ENCODE measurements around the gene ITPR1. TPM values are rescaled to one million over a fixed set of nuclear protein-coding genes. Genes with fewer than 3 reads are reported as not detected.

ITPR1 gene
- total and polyA plus RNA-seq, 2 experiments from 2014 or later: 1.4 to 2.5 TPM

GRCh38 chr3:4536260-4536659, 43.1 kb downstream of the ITPR1 start:
- in situ Hi-C loops (cut with MboI): no loop called here
- Histone ChIP-seq H3K4me3 (no peak overlapping the region), H3K9me2 (ENCODE audit: insufficient read depth) (no peaks in the 10 kb centered on the region), H3F3A (ENCODE audit: insufficient read depth) (no peaks in the 10 kb centered on the region), H3K27me3 (replicated peaks; ENCODE audit: insufficient read depth) (no peaks in the 10 kb centered on the region), H3K36me3 (ENCODE audit: low read depth) (no peaks in the 10 kb centered on the region), H3K4me2 (ENCODE audit: unreplicated experiment) (no peak overlapping the region), H3K4me1 (ENCODE audit: insufficient read depth) (no peaks in the 10 kb centered on the region), H2AFZ (no peak overlapping the region), H3K27ac (no peak overlapping the region), H3K9ac (no peak overlapping the region), H4K20me1 (ENCODE audit: insufficient read depth) (no peaks in the 10 kb centered on the region), H3K79me2 (ENCODE audit: insufficient read depth) (no peaks in the 10 kb centered on the region), H3K9me3 (ENCODE audit: low read depth) (peaks cover 10% of the 10 kb centered on the region)
- no peak for TF ChIP-seq EZH2phosphoT487 (IDR thresholded peaks at IDR 0.05; ENCODE audit: insufficient read depth, low read depth)
- TF ChIP-seq EZH2 (IDR thresholded peaks at IDR 0.05; ENCODE audit: insufficient read depth, poor library complexity, severe bottlenecking): no peak
- DNase-seq: no peak
- WGBS, 2 experiments (ENCODE audit: low coverage in 1 of 2, low lambda C conversion rate in 2 of 2, missing lambda C conversion rate in 2 of 2): 48 to 55% methylated on average over 1 of the region's 1 CpG

- Histone ChIP-seq H2AFZ (no peak overlapping the region), H3F3A (ENCODE audit: insufficient read depth) (no peaks in the 10 kb centered on the region), H3K27ac (no peak overlapping the region), H3K36me3 (ENCODE audit: low read depth) (no peaks in the 10 kb centered on the region), H3K4me2 (ENCODE audit: unreplicated experiment) (no peak overlapping the region), H4K20me1 (ENCODE audit: insufficient read depth) (no peaks in the 10 kb centered on the region), H3K9ac (no peak overlapping the region), H3K27me3 (replicated peaks; ENCODE audit: insufficient read depth) (no peaks in the 10 kb centered on the region), H3K4me1 (ENCODE audit: insufficient read depth) (no peaks in the 10 kb centered on the region), H3K9me2 (ENCODE audit: insufficient read depth) (no peaks in the 10 kb centered on the region), H3K9me3 (ENCODE audit: low read depth) (peaks cover 10% of the 10 kb centered on the region), H3K4me3 (no peak overlapping the region), H3K79me2 (ENCODE audit: insufficient read depth) (no peaks in the 10 kb centered on the region)
- DNase-seq: no peak
- in situ Hi-C loops (cut with MboI): no loop called here
- 61 to 67% methylated on average over 4 of the region's 4 CpGs for WGBS, 2 experiments (ENCODE audit: low coverage in 1 of 2, low lambda C conversion rate in 2 of 2, missing lambda C conversion rate in 2 of 2)
- TF ChIP-seq EZH2 (IDR thresholded peaks at IDR 0.05; ENCODE audit: insufficient read depth, poor library complexity, severe bottlenecking): no peak
- no peak for TF ChIP-seq EZH2phosphoT487 (IDR thresholded peaks at IDR 0.05; ENCODE audit: insufficient read depth, low read depth)
Measured at GRCh38 chr3:4540267-4540666, 47.1 kb downstream of the ITPR1 start.

GRCh38 chr3:4543110-4543509, 50.0 kb downstream of the ITPR1 start:
- Histone ChIP-seq H2AFZ (no peak overlapping the region), H3K9me2 (ENCODE audit: insufficient read depth) (no peaks in the 10 kb centered on the region), H3K79me2 (ENCODE audit: insufficient read depth) (no peaks in the 10 kb centered on the region), H3F3A (ENCODE audit: insufficient read depth) (no peaks in the 10 kb centered on the region), H3K4me1 (ENCODE audit: insufficient read depth) (no peaks in the 10 kb centered on the region), H3K36me3 (ENCODE audit: low read depth) (no peaks in the 10 kb centered on the region), H3K9ac (no peak overlapping the region), H3K4me3 (no peak overlapping the region), H3K27me3 (replicated peaks; ENCODE audit: insufficient read depth) (no peaks in the 10 kb centered on the region), H4K20me1 (ENCODE audit: insufficient read depth) (no peaks in the 10 kb centered on the region), H3K9me3 (ENCODE audit: low read depth) (peaks cover 6% of the 10 kb centered on the region), H3K4me2 (ENCODE audit: unreplicated experiment) (no peak overlapping the region), H3K27ac (no peak overlapping the region)
- in situ Hi-C loops (cut with MboI): no loop called here
- TF ChIP-seq EZH2phosphoT487 (IDR thresholded peaks at IDR 0.05; ENCODE audit: insufficient read depth, low read depth) (no peak), EZH2 (IDR thresholded peaks at IDR 0.05; ENCODE audit: insufficient read depth, poor library complexity, severe bottlenecking) (no peak)
- WGBS, 2 experiments (ENCODE audit: low coverage in 1 of 2, low lambda C conversion rate in 2 of 2, missing lambda C conversion rate in 2 of 2): 36 to 48% methylated on average over 2 of the region's 2 CpGs
- no peak for DNase-seq

- in situ Hi-C loops (cut with MboI): no loop called here
- Histone ChIP-seq H3K27ac (no peak overlapping the region), H3K36me3 (ENCODE audit: low read depth) (no peaks in the 10 kb centered on the region), H4K20me1 (ENCODE audit: insufficient read depth) (no peaks in the 10 kb centered on the region), H3K4me2 (ENCODE audit: unreplicated experiment) (no peak overlapping the region), H3K27me3 (replicated peaks; ENCODE audit: insufficient read depth) (no peaks in the 10 kb centered on the region), H3K9me2 (ENCODE audit: insufficient read depth) (no peaks in the 10 kb centered on the region), H3F3A (ENCODE audit: insufficient read depth) (no peaks in the 10 kb centered on the region), H3K9me3 (ENCODE audit: low read depth) (no peaks in the 10 kb centered on the region), H3K4me1 (ENCODE audit: insufficient read depth) (no peaks in the 10 kb centered on the region), H3K9ac (no peak overlapping the region), H2AFZ (no peak overlapping the region), H3K79me2 (ENCODE audit: insufficient read depth) (no peaks in the 10 kb centered on the region), H3K4me3 (no peak overlapping the region)
- TF ChIP-seq EZH2 (IDR thresholded peaks at IDR 0.05; ENCODE audit: insufficient read depth, poor library complexity, severe bottlenecking) (no peak), EZH2phosphoT487 (IDR thresholded peaks at IDR 0.05; ENCODE audit: insufficient read depth, low read depth) (no peak)
- no peak for DNase-seq
- 60 to 65% methylated on average over 9 of the region's 9 CpGs for WGBS, 2 experiments (ENCODE audit: low coverage in 1 of 2, low lambda C conversion rate in 2 of 2, missing lambda C conversion rate in 2 of 2)
Measured at GRCh38 chr3:4546346-4547178, 53.4 kb downstream of the ITPR1 start.
